ENCODE data around the gene TRAPPC2. TPM values are rescaled to one million over a fixed set of nuclear protein-coding genes. Genes with fewer than 3 reads are reported as not detected.

The TRAPPC2 gene
- total and polyA plus RNA-seq, 4 donors, result 3.1 to 12.3 (median 8.8) TPM

GRCh38 chrX:13711141-13711540, 23.3 kb downstream of the TRAPPC2 start:
- no peaks in the 10 kb centered on the region for H3K27me3 ChIP-seq (ENCODE audit: control insufficient read depth in 4 of 4, insufficient read depth in 4 of 4, low read length in 3 of 4)
- peaks cover 0 to 20% (median 4%) of the 10 kb centered on the region in 4 donors for H3K36me3 ChIP-seq (ENCODE audit: control insufficient read depth in 4 of 4, insufficient read depth in 3 of 4, low read depth in 1 of 4, low read length in 3 of 4)
- no peak for TF ChIP-seq GABPA (IDR thresholded peaks at IDR 0.05 in 1 of 2, conservative IDR thresholded peaks at IDR 0.05 in 1 of 2)
- TF ChIP-seq CTCF (IDR thresholded peaks at IDR 0.05; ENCODE audit: low read depth, low read length, missing input control), result no peak
- TF ChIP-seq EGR1 (IDR thresholded peaks at IDR 0.05; ENCODE audit: low read depth in 2 of 2), result no peak
- no peak for TF ChIP-seq HNF4G (IDR thresholded peaks at IDR 0.05)
- TF ChIP-seq ATF3 (IDR thresholded peaks at IDR 0.05), result no peak
- no peak for TF ChIP-seq ZBTB33 (IDR thresholded peaks at IDR 0.05)
- no peak for TF ChIP-seq SP1 (IDR thresholded peaks at IDR 0.05)
- no peaks in the 10 kb centered on the region for H3K4me1 ChIP-seq (ENCODE audit: control insufficient read depth in 4 of 4, insufficient read depth in 4 of 4, low read length in 3 of 4)
- no peak for DNase-seq (ENCODE audit: low spot score)
- H3K9me3 ChIP-seq (ENCODE audit: control insufficient read depth in 4 of 4, low read length in 3 of 4), result no peaks in the 10 kb centered on the region
- H3K9ac ChIP-seq (ENCODE audit: low read depth in 1 of 2, low read length in 2 of 2), result no peak overlapping the region
- H3K27ac ChIP-seq (ENCODE audit: low read depth in 1 of 2, low read length in 2 of 2), result no peak overlapping the region
- H3K4me3 ChIP-seq (ENCODE audit: low read depth in 1 of 3, low read length in 3 of 3), result no peak overlapping the region
- 84% methylated on average over 4 of the region's 4 CpGs for WGBS

DNA sequence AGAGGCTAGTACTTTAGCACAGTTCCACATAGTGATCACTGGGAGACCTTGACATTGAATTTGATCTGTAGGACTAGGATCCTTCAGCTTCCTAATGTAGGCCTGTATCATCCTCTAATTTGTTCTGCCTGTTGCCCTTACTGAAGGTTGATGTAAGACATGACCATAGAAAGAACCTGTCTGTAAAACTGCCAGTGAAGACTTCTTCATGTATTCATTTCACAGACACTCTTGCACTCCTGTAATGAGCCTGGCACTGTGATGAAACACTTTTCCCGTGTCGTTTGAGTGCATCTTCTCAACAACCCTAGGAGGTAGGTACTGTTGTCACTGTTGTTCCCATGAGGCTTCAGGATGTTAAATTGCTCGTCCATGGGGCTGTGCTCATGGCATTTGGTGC, 30.8 kb downstream of the TRAPPC2 start:
- no peaks in the 10 kb centered on the region for H3K27me3 ChIP-seq (ENCODE audit: control insufficient read depth in 4 of 4, insufficient read depth in 4 of 4, low read length in 3 of 4)
- H3K4me3 ChIP-seq (ENCODE audit: low read depth in 1 of 3, low read length in 3 of 3), result no peak overlapping the region
- peaks cover 0 to 2% (median under 1%) of the 10 kb centered on the region in 4 donors for H3K36me3 ChIP-seq (ENCODE audit: control insufficient read depth in 4 of 4, insufficient read depth in 3 of 4, low read depth in 1 of 4, low read length in 3 of 4)
- no peak overlapping the region for H3K9ac ChIP-seq (ENCODE audit: low read depth in 1 of 2, low read length in 2 of 2)
- TF ChIP-seq FOXA1 (IDR thresholded peaks at IDR 0.05), result no peak
- no peak overlapping the region for H3K27ac ChIP-seq (ENCODE audit: low read depth in 1 of 2, low read length in 2 of 2)
- no peak for DNase-seq (ENCODE audit: low spot score)
- H3K9me3 ChIP-seq (ENCODE audit: control insufficient read depth in 4 of 4, low read length in 3 of 4), result no peaks in the 10 kb centered on the region
- 79% methylated on average over 3 of the region's 3 CpGs for WGBS
- H3K4me1 ChIP-seq (ENCODE audit: control insufficient read depth in 4 of 4, insufficient read depth in 4 of 4, low read length in 3 of 4), result peaks cover 0 to 2% (median 0%) of the 10 kb centered on the region in 4 donors

DNA sequence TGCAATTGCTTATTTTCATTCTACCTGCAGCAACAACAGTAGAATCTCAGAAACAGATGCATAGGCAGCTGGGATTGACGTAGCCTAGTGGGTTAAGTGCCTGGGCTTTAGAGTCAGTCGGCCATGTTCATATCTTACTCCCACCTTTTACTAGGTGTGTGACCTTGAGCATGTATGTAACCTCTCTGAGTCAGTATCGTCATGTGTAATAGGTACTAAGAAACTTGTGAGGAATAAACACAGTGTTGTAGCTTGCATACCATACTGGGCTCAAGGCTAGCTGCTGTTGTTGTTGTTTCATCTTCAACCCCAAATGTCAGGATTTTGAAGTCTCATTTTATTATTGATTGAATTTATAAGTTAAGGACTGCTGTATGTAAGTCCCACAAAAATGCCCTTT, 31.3 kb downstream of the TRAPPC2 start:
- Histone ChIP-seq H3K36me3 (ENCODE audit: control insufficient read depth in 4 of 4, insufficient read depth in 3 of 4, low read depth in 1 of 4, low read length in 3 of 4) (peaks cover 0 to 2% (median 0%) of the 10 kb centered on the region in 4 donors), H3K27me3 (ENCODE audit: control insufficient read depth in 4 of 4, insufficient read depth in 4 of 4, low read length in 3 of 4) (no peaks in the 10 kb centered on the region), H3K4me3 (ENCODE audit: low read depth in 1 of 3, low read length in 3 of 3) (no peak overlapping the region), H3K9me3 (ENCODE audit: control insufficient read depth in 4 of 4, low read length in 3 of 4) (no peaks in the 10 kb centered on the region), H3K4me1 (ENCODE audit: control insufficient read depth in 4 of 4, insufficient read depth in 4 of 4, low read length in 3 of 4) (peaks cover 0 to 2% (median 0%) of the 10 kb centered on the region in 4 donors), H3K27ac (ENCODE audit: low read depth in 1 of 2, low read length in 2 of 2) (no peak overlapping the region), H3K9ac (ENCODE audit: low read depth in 1 of 2, low read length in 2 of 2) (no peak overlapping the region)
- TF ChIP-seq TAF1 (conservative IDR thresholded peaks at IDR 0.05) (no peak), HNF4G (IDR thresholded peaks at IDR 0.05) (no peak), RXRA (IDR thresholded peaks at IDR 0.05) (no peak), FOXA1 (IDR thresholded peaks at IDR 0.05) (no peak), YY1 (IDR thresholded peaks at IDR 0.05) (no peak), ATF3 (IDR thresholded peaks at IDR 0.05) (no peak), HNF4A (conservative IDR thresholded peaks at IDR 0.05) (no peak), MAX (IDR thresholded peaks at IDR 0.05) (no peak), GABPA (IDR thresholded peaks at IDR 0.05 in 1 of 2, conservative IDR thresholded peaks at IDR 0.05 in 1 of 2) (no peak), JUND (IDR thresholded peaks at IDR 0.05) (no peak), CTCF (IDR thresholded peaks at IDR 0.05; ENCODE audit: low read depth, low read length, missing input control) (no peak), NR2F2 (IDR thresholded peaks at IDR 0.05) (no peak), RAD21 (IDR thresholded peaks at IDR 0.05) (no peak), FOXA2 (IDR thresholded peaks at IDR 0.05) (no peak), SP1 (IDR thresholded peaks at IDR 0.05) (no peak), EGR1 (IDR thresholded peaks at IDR 0.05; ENCODE audit: low read depth in 2 of 2) (no peak), ZBTB33 (IDR thresholded peaks at IDR 0.05) (no peak)
- DNase-seq (ENCODE audit: low spot score), result no peak
- WGBS, result 90% methylated on average over 3 of the region's 3 CpGs
